Naive B cell (primary cell): ENCODE results near the gene VAPA. TPM values are rescaled to one million over a fixed set of nuclear protein-coding genes. Genes with fewer than 3 reads are reported as not detected.

Experiments used
- ATAC-seq, 2 donors: fragments of 150-1000 bp; cut with Tn5 transposase; 2 replicates each; pipeline ENCODE4 v1.10.0; 2021; ENCODE audit warnings: low read depth in 2 of 2, mild to moderate bottlenecking in 2 of 2, moderate library complexity in 2 of 2
- DNase-seq: peaks from one replicate; pipeline ENCODE4 v3.0.0; 2022
- H3K27ac Mint-ChIP-seq, 6 donors: one replicate each; pipeline ENCODE4 v1.8.0; 2020 to 2022; ENCODE audit warnings: mild to moderate bottlenecking in 6 of 6, mixed read lengths in 6 of 6, moderate library complexity in 5 of 6, inconsistent platforms in 2 of 6
- H3K27me3 Mint-ChIP-seq, 3 donors: one replicate each; pipeline ENCODE4 v1.8.0; 2021 to 2022; ENCODE audit warnings: mixed read lengths in 3 of 3, mild to moderate bottlenecking in 1 of 3
- H3K36me3 Mint-ChIP-seq, 2 donors: one replicate each; pipeline ENCODE4 v1.8.0; 2020 to 2022; ENCODE audit warnings: mixed read lengths in 2 of 2, inconsistent platforms in 1 of 2, mild to moderate bottlenecking in 1 of 2
- H3K4me1 Mint-ChIP-seq, 3 donors: one replicate each; pipeline ENCODE4 v1.8.0; 2020 to 2022; ENCODE audit warnings: mixed read lengths in 3 of 3, inconsistent platforms in 1 of 3, mild to moderate bottlenecking in 1 of 3, moderate library complexity in 1 of 3
- H3K4me3 Mint-ChIP-seq, 8 donors: one replicate each; pipeline ENCODE4 v1.8.0; 2020 to 2022; ENCODE audit warnings: mild to moderate bottlenecking in 8 of 8, mixed read lengths in 8 of 8, moderate library complexity in 8 of 8, inconsistent platforms in 2 of 8
- H3K9me3 Mint-ChIP-seq, 7 donors: one replicate each; pipeline ENCODE4 v1.8.0; 2020 to 2022; ENCODE audit warnings: mixed read lengths in 7 of 7, mild to moderate bottlenecking in 5 of 7, inconsistent platforms in 2 of 7, moderate library complexity in 1 of 7
- polyA plus RNA-seq, 6 donors: library from polyadenylated mRNA; unstranded; fragments of 300-500 nt; fragmentation: Illumina TruSeq; gene quantifications; one replicate each; pipeline ENCODE4 v1.2.3, GENCODE V29; 2021; ENCODE audit warnings: low read depth in 6 of 6

VAPA gene
- polyA plus RNA-seq, 6 donors from 2014 or later: 240 to 309 (median 258) TPM

DNA sequence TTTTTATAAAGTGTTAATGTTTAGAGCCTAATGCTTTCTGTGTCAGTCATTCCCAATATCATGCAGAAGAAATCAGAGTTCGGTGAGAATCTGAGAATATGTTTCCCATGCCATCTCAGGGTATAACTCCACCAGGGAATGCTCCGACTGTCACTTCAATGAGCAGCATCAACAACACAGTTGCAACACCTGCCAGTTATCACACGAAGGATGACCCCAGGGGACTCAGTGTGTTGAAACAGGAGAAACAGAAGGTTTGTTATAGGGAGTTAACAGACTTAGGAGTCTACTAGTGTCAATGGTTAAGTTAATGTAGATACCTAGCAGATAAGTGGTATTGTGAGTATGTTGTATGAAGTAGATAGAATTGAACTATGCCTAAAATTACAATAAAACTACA lies 31.0 kb downstream of the VAPA start:
- no peak for DNase-seq
- Mint-ChIP-seq H3K9me3 (no peaks in the 10 kb centered on the region), H3K36me3 (peaks cover 8 to 25% of the 10 kb centered on the region in 2 donors), H3K27me3 (no peaks in the 10 kb centered on the region), H3K4me3 (no peak overlapping the region), H3K27ac (peak overlapping the region in 2 of 6 donors; percentile 41 to 63), H3K4me1 (peaks cover 0 to 8% (median 0%) of the 10 kb centered on the region in 3 donors)
- ATAC-seq: no peak

DNA sequence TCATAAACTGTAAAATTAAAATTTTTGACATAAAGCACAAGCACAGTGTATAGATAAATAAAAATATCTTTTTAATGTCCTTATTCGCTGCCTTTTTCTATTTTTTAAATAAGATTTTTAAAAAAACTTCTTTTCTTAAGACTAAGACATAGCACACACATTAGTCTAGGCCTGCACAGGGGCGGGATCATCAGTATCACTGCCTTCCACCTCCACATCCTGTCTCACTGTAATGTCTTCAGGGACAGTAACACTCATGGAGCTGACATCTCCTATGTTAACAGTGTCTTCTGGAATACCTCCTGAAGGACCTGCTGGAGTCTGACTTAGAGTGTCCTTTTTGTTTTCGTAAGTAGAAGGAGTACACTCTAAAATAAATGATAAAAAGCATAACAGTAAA lies 33.0 kb downstream of the VAPA start:
- no peak for DNase-seq
- Mint-ChIP-seq H3K27ac (no peak overlapping the region), H3K4me1 (peaks cover 0 to 11% (median 7%) of the 10 kb centered on the region in 3 donors), H3K9me3 (no peaks in the 10 kb centered on the region), H3K36me3 (peaks cover 11 to 20% of the 10 kb centered on the region in 2 donors), H3K4me3 (no peak overlapping the region), H3K27me3 (no peaks in the 10 kb centered on the region)
- ATAC-seq: no peak

DNA sequence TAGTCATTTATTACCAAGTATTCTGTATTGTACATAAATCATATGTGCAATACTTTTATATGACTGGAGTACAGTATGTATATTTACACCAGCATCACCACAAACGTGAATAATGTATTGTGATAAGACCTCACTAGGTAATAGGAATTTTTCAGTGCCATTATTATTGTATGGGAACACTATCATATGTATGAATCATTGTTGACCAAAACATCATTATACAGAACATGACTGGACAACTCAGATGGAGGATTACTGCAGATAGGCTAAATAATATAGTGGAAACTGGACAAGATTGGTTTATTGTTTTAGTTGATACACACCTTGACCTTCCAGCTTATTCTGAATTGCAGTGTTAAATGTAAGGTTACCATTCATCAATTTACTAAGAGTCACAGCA lies 33.4 kb downstream of the VAPA start:
- no peaks in the 10 kb centered on the region for H3K27me3 Mint-ChIP-seq
- H3K4me3 Mint-ChIP-seq: no peak overlapping the region
- H3K4me1 Mint-ChIP-seq: peaks cover 0 to 11% (median 7%) of the 10 kb centered on the region in 3 donors
- no peaks in the 10 kb centered on the region for H3K9me3 Mint-ChIP-seq
- ATAC-seq: no peak
- peaks cover 13 to 20% of the 10 kb centered on the region in 2 donors for H3K36me3 Mint-ChIP-seq
- H3K27ac Mint-ChIP-seq: no peak overlapping the region
- DNase-seq: no peak

DNA sequence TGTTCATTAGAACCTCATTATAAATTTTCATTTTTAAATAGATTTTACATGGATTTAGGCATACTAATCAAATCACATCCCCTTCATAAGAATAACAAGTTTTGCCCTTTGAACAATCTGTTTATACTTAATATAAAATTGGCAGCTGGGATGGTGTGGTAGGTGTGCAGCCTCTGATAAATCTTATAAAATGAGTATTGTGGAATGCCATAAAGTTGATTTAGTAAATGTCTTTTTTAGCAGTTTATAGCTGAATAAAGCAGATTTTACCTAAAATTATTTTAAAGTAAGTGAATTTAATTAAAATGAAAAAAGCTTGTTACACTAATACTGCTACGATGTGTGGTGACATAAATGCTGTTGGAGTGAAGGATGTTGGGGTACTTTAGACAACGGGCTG lies 35.5 kb downstream of the VAPA start:
- Mint-ChIP-seq H3K9me3 (no peaks in the 10 kb centered on the region), H3K27ac (no peak overlapping the region), H3K27me3 (no peaks in the 10 kb centered on the region), H3K36me3 (peaks cover 15 to 31% of the 10 kb centered on the region in 2 donors), H3K4me3 (no peak overlapping the region), H3K4me1 (peaks cover 0 to 7% (median 7%) of the 10 kb centered on the region in 3 donors)
- DNase-seq (no peak), ATAC-seq (no peak)

DNA sequence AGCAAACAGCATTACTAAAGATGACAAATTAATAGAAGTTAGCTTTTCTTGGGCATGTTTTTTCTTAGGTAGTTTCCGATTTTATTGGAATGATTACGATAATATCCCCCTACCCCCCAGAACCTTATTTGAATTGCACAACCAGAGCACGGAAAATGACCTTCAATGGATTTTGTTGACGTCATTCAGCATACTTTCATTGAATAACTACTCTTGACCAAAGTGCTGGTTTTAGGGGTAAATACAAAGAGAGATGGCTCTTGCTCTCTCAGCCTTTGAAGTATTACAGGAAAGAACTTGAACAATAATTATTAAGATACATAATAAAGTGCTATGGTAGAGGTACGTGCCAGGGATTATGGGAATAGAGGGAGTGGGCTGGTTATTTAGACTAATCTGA lies 36.0 kb downstream of the VAPA start:
- peaks cover 15 to 30% of the 10 kb centered on the region in 2 donors for H3K36me3 Mint-ChIP-seq
- ATAC-seq: no peak

DNA sequence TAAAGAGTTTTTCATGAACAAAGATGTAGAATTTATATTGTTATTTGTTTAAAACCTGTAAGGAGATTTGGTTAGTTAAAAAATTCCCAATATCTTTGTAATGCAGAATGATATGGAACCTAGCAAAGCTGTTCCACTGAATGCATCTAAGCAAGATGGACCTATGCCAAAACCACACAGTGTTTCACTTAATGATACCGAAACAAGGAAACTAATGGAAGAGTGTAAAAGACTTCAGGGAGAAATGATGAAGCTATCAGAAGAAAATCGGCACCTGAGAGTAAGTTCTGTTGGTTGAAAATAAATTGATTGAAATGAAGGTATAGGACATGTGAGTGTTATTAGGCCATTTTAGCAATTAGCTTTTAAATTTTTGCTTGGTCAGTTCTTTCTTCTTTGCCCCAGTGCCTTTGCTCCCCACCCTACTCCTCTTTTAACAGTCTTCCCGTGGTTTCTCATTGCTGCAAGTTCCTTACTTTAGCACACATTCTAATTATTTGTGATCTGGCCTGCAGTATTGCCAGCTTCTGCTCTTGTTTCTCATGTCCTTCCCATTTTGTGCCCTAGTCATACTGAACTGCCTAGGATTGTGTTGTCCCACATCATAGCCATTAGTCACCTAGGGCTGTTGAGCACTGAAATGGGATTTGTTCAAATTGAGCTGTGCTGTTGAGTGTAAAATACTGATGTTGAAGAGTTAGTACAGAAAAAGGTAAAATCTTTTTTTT lies 36.6 kb downstream of the VAPA start:
- Mint-ChIP-seq H3K9me3 (no peaks in the 10 kb centered on the region), H3K4me1 (peaks cover 0 to 7% (median 7%) of the 10 kb centered on the region in 3 donors), H3K4me3 (no peak overlapping the region), H3K36me3 (peaks cover 15 to 27% of the 10 kb centered on the region in 2 donors), H3K27me3 (no peaks in the 10 kb centered on the region), H3K27ac (peak overlapping the region in 3 of 6 donors; percentile 1 to 79 (median 67))
- ATAC-seq (no peak), DNase-seq (no peak)

More for the DNA sequence above, 36.0 kb downstream of the VAPA start:
- no peak overlapping the region for H3K4me3 Mint-ChIP-seq
- DNase-seq: no peak
- no peak overlapping the region for H3K27ac Mint-ChIP-seq
- H3K27me3 Mint-ChIP-seq: no peaks in the 10 kb centered on the region
- H3K9me3 Mint-ChIP-seq: no peaks in the 10 kb centered on the region
- peaks cover 0 to 7% (median 7%) of the 10 kb centered on the region in 3 donors for H3K4me1 Mint-ChIP-seq

DNA sequence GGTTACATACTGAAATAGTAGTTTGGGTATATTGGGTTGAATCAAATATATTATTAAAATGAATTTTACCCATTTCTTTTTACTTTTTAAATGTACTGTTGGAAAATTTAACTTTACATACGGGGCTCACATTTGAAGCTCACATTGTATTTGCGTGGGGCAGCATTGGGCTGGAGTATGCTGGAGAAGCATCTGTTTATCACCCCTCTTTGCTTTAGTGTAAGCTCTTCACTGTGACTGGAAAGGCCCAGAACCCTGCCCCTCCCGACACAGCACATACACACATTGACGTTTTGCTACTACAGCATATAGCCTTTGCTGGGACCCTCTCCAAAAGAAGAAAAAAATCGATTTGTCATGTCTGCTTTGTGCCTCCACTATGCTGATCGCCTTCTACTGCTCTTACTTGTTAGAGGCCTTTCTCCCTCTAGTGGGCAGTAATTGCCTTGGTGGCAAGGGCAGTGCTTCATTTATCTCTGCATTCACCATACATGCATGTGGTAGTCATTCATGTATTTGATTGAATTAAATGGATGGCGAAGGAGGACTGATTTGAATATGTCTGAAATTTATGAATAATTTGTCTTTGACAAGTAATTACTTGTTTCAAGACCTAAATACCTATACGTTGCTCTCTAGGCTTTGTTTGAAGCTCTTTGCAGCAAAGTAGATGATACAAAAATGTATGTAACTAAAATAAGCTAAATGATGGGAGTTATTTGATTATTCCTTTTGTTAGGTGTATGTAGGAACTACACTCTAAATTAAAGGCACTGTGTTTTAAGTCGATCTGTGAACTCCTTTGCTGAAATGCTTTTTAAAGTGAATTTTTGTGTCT lies 37.4 kb downstream of the VAPA start:
- Mint-ChIP-seq H3K27me3 (no peaks in the 10 kb centered on the region), H3K36me3 (peaks cover 15 to 22% of the 10 kb centered on the region in 2 donors), H3K9me3 (no peaks in the 10 kb centered on the region), H3K4me3 (no peak overlapping the region), H3K27ac (peak overlapping the region in 3 of 6 donors; percentile 1 to 47 (median 33)), H3K4me1 (peaks cover 0 to 7% (median 7%) of the 10 kb centered on the region in 3 donors)
- peak; percentile 50 to 58 for ATAC-seq
- no peak for DNase-seq

DNA sequence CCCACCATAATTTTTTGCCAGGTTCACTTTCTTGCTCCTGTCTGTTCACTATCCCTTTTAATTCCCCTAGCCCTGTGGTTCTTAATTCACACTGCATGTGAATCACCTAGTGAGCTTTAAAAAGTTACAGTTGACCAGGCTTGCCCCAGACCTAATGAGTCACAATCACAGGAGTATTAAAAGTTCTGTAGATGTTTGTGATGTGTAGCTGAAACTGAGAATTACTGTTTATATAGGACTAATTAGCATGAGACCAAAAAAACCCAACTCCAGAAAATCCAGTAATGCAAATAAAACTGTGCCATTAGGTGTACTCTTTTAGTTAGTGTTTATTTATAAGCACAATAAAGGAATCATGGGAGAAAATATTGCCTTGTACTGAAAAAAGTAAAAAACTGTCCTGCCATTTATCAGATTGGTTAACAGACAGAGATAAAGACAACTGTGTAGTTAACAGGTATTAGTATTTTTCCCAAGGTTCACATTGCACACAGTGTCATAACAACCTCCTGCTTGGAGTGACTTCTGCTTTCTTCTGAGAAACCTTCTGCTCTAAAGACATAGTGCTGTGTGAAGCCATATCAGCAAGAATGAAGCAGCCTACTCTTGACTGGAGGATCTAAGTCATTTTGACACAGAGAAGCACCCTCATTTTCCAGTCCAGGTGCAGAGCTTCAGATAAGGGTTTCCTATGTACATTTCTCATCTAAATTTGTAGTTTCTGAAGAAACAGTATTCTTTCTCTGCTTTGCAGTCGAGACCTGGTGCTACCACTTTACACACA lies 39.0 kb downstream of the VAPA start:
- Mint-ChIP-seq H3K4me1 (peaks cover 0 to 7% (median 7%) of the 10 kb centered on the region in 3 donors), H3K4me3 (no peak overlapping the region), H3K27ac (no peak overlapping the region), H3K27me3 (no peaks in the 10 kb centered on the region), H3K36me3 (peaks cover 15 to 19% of the 10 kb centered on the region in 2 donors), H3K9me3 (no peaks in the 10 kb centered on the region)
- no peak for DNase-seq
- no peak for ATAC-seq

DNA sequence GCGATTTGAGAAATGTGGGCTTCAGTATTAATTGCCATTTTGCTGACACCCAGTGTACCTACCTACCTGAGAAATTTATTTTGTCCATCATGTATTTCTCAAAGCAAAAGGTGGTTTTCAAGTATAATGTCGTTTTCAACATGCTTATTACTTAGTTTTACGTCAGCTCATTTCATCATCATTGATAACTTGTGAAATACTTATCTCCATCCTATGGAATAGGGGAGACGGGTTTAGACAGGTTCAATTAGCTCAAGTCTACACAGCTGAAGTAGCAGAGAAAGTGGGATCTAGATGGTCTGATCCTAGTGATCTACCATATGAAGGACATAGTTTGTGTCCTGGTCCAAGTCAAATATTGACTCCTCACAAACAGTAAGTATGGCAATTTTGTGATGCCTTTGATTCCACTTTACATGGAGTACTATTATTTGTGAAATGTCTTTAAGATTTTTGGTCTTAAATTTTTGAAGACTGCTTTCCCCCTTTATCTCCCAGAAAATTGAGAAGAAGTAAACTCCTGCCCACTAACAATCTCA lies 45.1 kb downstream of the VAPA start:
- Mint-ChIP-seq H3K27me3 (no peaks in the 10 kb centered on the region), H3K36me3 (peaks cover 3 to 8% of the 10 kb centered on the region in 2 donors), H3K9me3 (no peaks in the 10 kb centered on the region), H3K4me3 (no peak overlapping the region), H3K27ac (peak overlapping the region in 1 of 6 donors; percentile 0), H3K4me1 (peaks cover 9 to 16% (median 9%) of the 10 kb centered on the region in 3 donors)
- ATAC-seq: no peak
- no peak for DNase-seq

DNA sequence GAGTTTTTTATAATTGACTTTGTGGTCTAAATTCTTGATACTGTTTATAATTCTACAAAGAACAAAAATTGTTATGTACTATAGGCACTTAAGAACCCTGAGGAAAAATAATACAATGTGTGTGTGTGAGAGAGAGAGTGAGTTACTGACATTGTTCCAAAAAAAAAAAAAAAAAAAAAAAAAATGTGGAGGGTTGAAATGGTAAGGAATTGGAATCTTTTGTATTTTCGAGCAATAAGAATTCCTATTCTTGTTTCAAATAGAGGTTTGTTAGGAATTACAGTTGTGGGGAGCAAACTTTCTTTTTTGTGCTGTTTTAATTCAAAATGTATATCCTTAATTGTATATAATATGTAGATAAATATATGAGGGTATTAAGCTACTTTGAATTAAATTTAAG lies 45.7 kb downstream of the VAPA start:
- Mint-ChIP-seq H3K4me3 (no peak overlapping the region), H3K27ac (peak overlapping the region in 2 of 6 donors; percentile 0 to 35), H3K27me3 (no peaks in the 10 kb centered on the region), H3K36me3 (peaks cover 0 to 1% of the 10 kb centered on the region in 2 donors), H3K9me3 (no peaks in the 10 kb centered on the region), H3K4me1 (peaks cover 9 to 16% (median 9%) of the 10 kb centered on the region in 3 donors)
- DNase-seq: no peak
- ATAC-seq: no peak

DNA sequence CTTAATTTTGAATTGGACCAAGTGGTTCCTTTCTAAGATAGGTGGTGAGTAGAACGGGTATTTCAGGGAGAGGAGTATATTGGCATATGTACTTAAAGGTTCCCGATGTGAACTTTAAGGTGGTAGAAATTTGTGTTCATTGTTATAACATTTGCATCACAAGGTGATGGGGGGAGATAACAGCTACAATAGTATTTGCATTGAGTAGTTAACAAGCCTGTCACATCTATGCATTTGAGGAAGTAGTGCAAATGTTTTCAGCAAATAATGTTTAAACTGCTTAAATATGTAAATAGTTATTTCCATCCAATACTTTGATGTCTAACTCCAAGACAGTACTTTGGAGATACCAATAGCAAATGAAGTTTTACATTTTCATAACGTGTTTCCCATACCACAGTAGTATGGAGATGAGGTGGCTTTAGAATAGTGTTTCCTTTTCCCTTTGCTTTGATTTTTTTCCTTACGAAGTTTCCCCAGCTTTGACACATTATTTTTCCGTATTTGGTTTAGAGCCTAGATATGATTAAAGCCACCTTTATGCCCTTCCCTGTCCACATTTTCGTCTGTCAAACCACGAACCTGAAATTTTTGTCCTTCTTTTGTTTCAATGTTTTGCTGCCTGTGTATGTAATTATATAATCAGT lies 46.6 kb downstream of the VAPA start:
- DNase-seq (no peak), ATAC-seq (peak in 1 of 2 donors; percentile 35)
- Mint-ChIP-seq H3K27ac (peak overlapping the region in 2 of 6 donors; percentile 9 to 46), H3K9me3 (no peaks in the 10 kb centered on the region), H3K27me3 (no peaks in the 10 kb centered on the region), H3K4me3 (no peak overlapping the region), H3K4me1 (peaks cover 9 to 16% (median 9%) of the 10 kb centered on the region in 3 donors), H3K36me3 (no peaks in the 10 kb centered on the region)

DNA sequence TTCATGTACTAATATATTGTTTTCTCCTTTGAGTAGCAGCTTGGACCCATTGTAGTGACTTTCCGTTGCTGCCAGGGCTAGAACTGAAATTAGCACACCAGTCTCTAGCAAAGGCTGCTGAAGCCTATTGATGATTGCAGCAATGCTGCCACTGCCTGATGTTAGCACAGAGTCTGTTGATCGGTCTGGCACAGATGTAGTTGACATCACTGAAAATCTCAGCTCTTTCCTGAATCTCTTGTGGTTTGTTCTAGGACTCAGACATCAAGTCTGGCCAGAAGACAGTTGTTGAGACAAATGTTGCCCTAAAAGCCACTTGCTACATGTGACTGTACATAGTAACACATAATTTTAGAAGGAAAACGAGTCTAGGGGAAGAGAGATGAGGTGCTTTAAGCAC lies 47.2 kb downstream of the VAPA start:
- Mint-ChIP-seq H3K36me3 (no peaks in the 10 kb centered on the region), H3K9me3 (no peaks in the 10 kb centered on the region), H3K4me1 (peaks cover 10 to 20% (median 14%) of the 10 kb centered on the region in 3 donors), H3K4me3 (no peak overlapping the region), H3K27me3 (peaks cover 0 to under 1% (median 0%) of the 10 kb centered on the region in 3 donors), H3K27ac (peak overlapping the region in 3 of 6 donors; percentile 25 to 49 (median 46))
- DNase-seq: no peak
- ATAC-seq: peak in 1 of 2 donors; percentile 18
